GM18517 (cell line): ENCODE measurements around the gene PIK3C2B.

Experiments used
- ATAC-seq: cut with Tn5 transposase; IDR thresholded peaks from one replicate; pipeline ENCODE4 v1.9.1; 2021; ENCODE audit warnings: mild to moderate bottlenecking, moderate library complexity; ENCODE audit not compliant: unreplicated experiment

The PIK3C2B gene

GRCh38 chr1:204478921-204479320, 15.7 kb downstream of the PIK3C2B start:
- ATAC-seq: no peak

- no peak for ATAC-seq
These were observed 16.3 kb downstream of the PIK3C2B start for GRCh38 chr1:204478172-204478899.

- ATAC-seq: no peak
These were observed 17.4 kb downstream of the PIK3C2B start for GRCh38 chr1:204477036-204477740.

GRCh38 chr1:204476563-204476962, 18.0 kb downstream of the PIK3C2B start:
- no peak for ATAC-seq

- ATAC-seq: no peak
These were observed 18.8 kb downstream of the PIK3C2B start for GRCh38 chr1:204475656-204476432.

- ATAC-seq: no peak
These were observed 21.1 kb downstream of the PIK3C2B start for GRCh38 chr1:204473400-204473965.

- no peak for ATAC-seq
These were observed 21.9 kb downstream of the PIK3C2B start for GRCh38 chr1:204472660-204473059.

GRCh38 chr1:204471687-204472086, 22.9 kb downstream of the PIK3C2B start:
- no peak for ATAC-seq

GRCh38 chr1:204469304-204469703, 25.3 kb downstream of the PIK3C2B start:
- ATAC-seq: no peak

GRCh38 chr1:204468766-204469302, 25.8 kb downstream of the PIK3C2B start:
- no peak for ATAC-seq

GRCh38 chr1:204468206-204468605, 26.4 kb downstream of the PIK3C2B start:
- no peak for ATAC-seq

GRCh38 chr1:204466416-204467405, 27.9 kb downstream of the PIK3C2B start:
- ATAC-seq: no peak

GRCh38 chr1:204465546-204466415, 28.8 kb downstream of the PIK3C2B start:
- ATAC-seq: peak; percentile 84

GRCh38 chr1:204464701-204465100, 29.9 kb downstream of the PIK3C2B start:
- ATAC-seq: no peak

- no peak for ATAC-seq
These were observed 30.4 kb downstream of the PIK3C2B start for GRCh38 chr1:204464187-204464631.

- no peak for ATAC-seq
These were observed 31.2 kb downstream of the PIK3C2B start for GRCh38 chr1:204463125-204464060.

- no peak for ATAC-seq
These were observed 32.4 kb downstream of the PIK3C2B start for GRCh38 chr1:204462229-204462561.
